GM19240 (cell line): ENCODE results near the gene ACACB.

Experiments
- DNase-seq: peaks from one replicate; pipeline ENCODE4 v3.0.0; 2011; ENCODE audit warnings: low spot score; ENCODE audit not compliant: insufficient read length

ACACB gene

GRCh38 chr12:109299849-109300248 is 183.5 kb downstream of the ACACB start:
- DNase-seq: no peak

- no peak for DNase-seq
These were observed 185.3 kb downstream of the ACACB start for GRCh38 chr12:109301643-109302168.

- DNase-seq: no peak
These were observed 186.0 kb downstream of the ACACB start for GRCh38 chr12:109302358-109302757.

- DNase-seq: no peak
These were observed 186.4 kb downstream of the ACACB start for GRCh38 chr12:109302770-109303169.

- DNase-seq: no peak
These were observed 188.1 kb downstream of the ACACB start for GRCh38 chr12:109304485-109304884.

- DNase-seq: no peak
These were observed 189.2 kb downstream of the ACACB start for GRCh38 chr12:109305547-109305946.

- no peak for DNase-seq
These were observed 190.7 kb downstream of the ACACB start for GRCh38 chr12:109307051-109307450.

GRCh38 chr12:109308534-109309380 is 192.4 kb downstream of the ACACB start, which contains the start of gene FOXN4:
Gene FOXN4, minus strand, starts transcription at chr12:109309284. Its CDS starts 963 bp downstream, at chr12:109308321.
- no peak for DNase-seq

- DNase-seq: no peak
These were observed 193.2 kb downstream of the ACACB start for GRCh38 chr12:109309381-109310246.

GRCh38 chr12:109310247-109311125 is 194.1 kb downstream of the ACACB start:
- DNase-seq: no peak
